ES-I3 (cell line): ENCODE data around the gene SERPINB3.
"Not testable (repeated sequence)": the region's sequence is repeated elsewhere in the genome, so short reads cannot be mapped to it uniquely, and the experiment has no call there.

Source experiments
- H3K36me3 ChIP-seq: 2 replicates; pipeline ENCODE4 v1.6.1; 2013; ENCODE audit warnings: mild to moderate bottlenecking, low read length, control low read depth, moderate library complexity; ENCODE audit not compliant: insufficient read depth
- H3K4me1 ChIP-seq: 2 replicates; pipeline ENCODE4 v1.6.1; 2013; ENCODE audit warnings: mild to moderate bottlenecking, control low read depth, low read length; ENCODE audit not compliant: insufficient read depth
- H3K9ac ChIP-seq: 2 replicates; pipeline ENCODE4 v1.6.1; 2013; ENCODE audit warnings: low read depth, mild to moderate bottlenecking, low read length, moderate library complexity
- H3K9me3 ChIP-seq: 2 replicates; pipeline ENCODE4 v1.6.1; 2013; ENCODE audit warnings: mild to moderate bottlenecking, low read length, moderate library complexity; ENCODE audit not compliant: control insufficient read depth, insufficient read depth

SERPINB3 gene

GRCh38 chr18:63679820-63680606 lies 18.3 kb upstream of the SERPINB3 start:
- H3K9me3 ChIP-seq, result no peaks in the 10 kb centered on the region; the same call in 1 of the 2 replicates
- H3K4me1 ChIP-seq, result peaks cover 20% of the 10 kb centered on the region
- H3K9ac ChIP-seq, result no peak overlapping the region
- H3K36me3 ChIP-seq, result no peaks in the 10 kb centered on the region

- H3K36me3 ChIP-seq, result no peaks in the 10 kb centered on the region
- H3K9me3 ChIP-seq, result no peaks in the 10 kb centered on the region; the same call in 1 of the 2 replicates
- peaks cover 4% of the 10 kb centered on the region; the same call in 1 of the 2 replicates for H3K4me1 ChIP-seq
- H3K9ac ChIP-seq, result no peak overlapping the region
Measured at GRCh38 chr18:63677500-63678225, 16.0 kb upstream of the SERPINB3 start.

GRCh38 chr18:63676526-63677323 lies 15.0 kb upstream of the SERPINB3 start:
- no peaks in the 10 kb centered on the region for H3K36me3 ChIP-seq
- H3K9ac ChIP-seq, result no peak overlapping the region
- no peaks in the 10 kb centered on the region for H3K9me3 ChIP-seq
- peaks cover 4% of the 10 kb centered on the region; the same call in 1 of the 2 replicates for H3K4me1 ChIP-seq

- no peaks in the 10 kb centered on the region; the same call in 1 of the 2 replicates for H3K4me1 ChIP-seq
- no peak overlapping the region for H3K9ac ChIP-seq
- no peaks in the 10 kb centered on the region; the same call in 1 of the 2 replicates for H3K36me3 ChIP-seq
- no peaks in the 10 kb centered on the region for H3K9me3 ChIP-seq
Measured at GRCh38 chr18:63664571-63664970, 2.9 kb upstream of the SERPINB3 start.

- not testable (repeated sequence) for H3K36me3 ChIP-seq, H3K9ac ChIP-seq, H3K9me3 ChIP-seq, H3K4me1 ChIP-seq
Measured at GRCh38 chr18:63658920-63659319, 2.8 kb downstream of the SERPINB3 start.

- H3K4me1 ChIP-seq, H3K9ac ChIP-seq, H3K36me3 ChIP-seq, H3K9me3 ChIP-seq: not testable (repeated sequence)
Measured at GRCh38 chr18:63650271-63650670, 11.4 kb downstream of the SERPINB3 start.

- Histone ChIP-seq H3K9me3 (no peaks in the 10 kb centered on the region), H3K36me3 (no peaks in the 10 kb centered on the region), H3K9ac (no peak overlapping the region), H3K4me1 (0 out of 2 replicates have a peak, but pooled peaks cover 3% of the 10 kb centered on the region)
Measured at GRCh38 chr18:63648241-63648640, 13.5 kb downstream of the SERPINB3 start.

- H3K9ac ChIP-seq, result no peak overlapping the region
- H3K4me1 ChIP-seq, result 0 out of 2 replicates have a peak, but pooled peaks cover 3% of the 10 kb centered on the region
- no peaks in the 10 kb centered on the region for H3K9me3 ChIP-seq
- H3K36me3 ChIP-seq, result no peaks in the 10 kb centered on the region; the same call in 1 of the 2 replicates
Measured at GRCh38 chr18:63646936-63647335, 14.8 kb downstream of the SERPINB3 start.

GRCh38 chr18:63644694-63645093 lies 17.0 kb downstream of the SERPINB3 start:
- not testable (repeated sequence) for H3K9me3 ChIP-seq, H3K4me1 ChIP-seq, H3K9ac ChIP-seq, H3K36me3 ChIP-seq

- H3K9me3 ChIP-seq, H3K9ac ChIP-seq, H3K36me3 ChIP-seq, H3K4me1 ChIP-seq: not testable (repeated sequence)
Measured at GRCh38 chr18:63644142-63644541, 17.6 kb downstream of the SERPINB3 start, which contains the start of gene SERPINB4. Gene SERPINB4 (minus strand): TSS chr18:63644256. CDS start chr18:63643577, 679 bp downstream.

- not testable (repeated sequence) for H3K36me3 ChIP-seq, H3K4me1 ChIP-seq, H3K9me3 ChIP-seq, H3K9ac ChIP-seq
Measured at GRCh38 chr18:63642668-63643356, 18.9 kb downstream of the SERPINB3 start.

- not testable (repeated sequence) for H3K36me3 ChIP-seq, H3K4me1 ChIP-seq, H3K9me3 ChIP-seq, H3K9ac ChIP-seq
Measured at GRCh38 chr18:63641157-63641680, 20.5 kb downstream of the SERPINB3 start.

GRCh38 chr18:63637703-63638102 lies 24.0 kb downstream of the SERPINB3 start:
- no peaks in the 10 kb centered on the region for H3K4me1 ChIP-seq
- H3K9ac ChIP-seq, result no peak overlapping the region
- no peaks in the 10 kb centered on the region; the same call in 1 of the 2 replicates for H3K9me3 ChIP-seq
- H3K36me3 ChIP-seq, result no peaks in the 10 kb centered on the region; the same call in 1 of the 2 replicates
